ENCODE results near the gene UTP25. TPM values are rescaled to one million over a fixed set of nuclear protein-coding genes. Genes with fewer than 3 reads are reported as not detected.

The UTP25 gene
- total and polyA plus RNA-seq, 2 of the 4 experiments (the other 2 are of a cell fraction) = 7.1 to 17.4 TPM

GRCh38 chr1:209899948-209900347 lies 72.2 kb downstream of the UTP25 start:
- ATAC-seq (ENCODE audit: low read depth) (no peak), DNase-seq (no peak)
- Histone ChIP-seq H4K91ac (ENCODE audit: insufficient read depth, low read depth, low read length) (no peak overlapping the region), H3K56ac (ENCODE audit: extremely low read depth, insufficient read depth, low read length) (no peak overlapping the region), H3K14ac (replicated peaks; ENCODE audit: low read depth, low read length) (0 out of 2 replicates have a peak overlapping the region, but pooled peaks have one; percentile 19), H3K36me3 (ENCODE audit: control insufficient read depth, insufficient read depth, low read length) (no peaks in the 10 kb centered on the region), H4K8ac (ENCODE audit: low read depth in 2 of 2, low read length in 2 of 2) (peak overlapping the region in 1 of 2 experiments; percentile 10; a peak in 1 of 4 replicates), H3K27ac (ENCODE audit: insufficient read depth, low read length) (no peak overlapping the region), H2AFZ (replicated peaks; ENCODE audit: low read length, poor library complexity) (peak overlapping the region; percentile 44), H3K9me1 (ENCODE audit: insufficient read depth, low read length) (peaks cover 9% of the 10 kb centered on the region), H3K4me1 (ENCODE audit: control insufficient read depth, insufficient read depth, low read length) (peaks cover 3% of the 10 kb centered on the region), H3K4me2 (ENCODE audit: low read depth, low read length) (no peak overlapping the region), H3K18ac (ENCODE audit: low read depth, low read length) (no peak overlapping the region), H3K4me3 (ENCODE audit: insufficient read depth, low read depth, low read length) (no peak overlapping the region), H2AK5ac (ENCODE audit: low read depth, low read length) (no peak overlapping the region; the same call in 1 of the 2 replicates), H3K23ac (ENCODE audit: low read depth, low read length) (no peak overlapping the region), H2BK15ac (ENCODE audit: low read depth, low read length) (peak overlapping the region; percentile 52; the same call in 1 of the 3 replicates), H4K5ac (ENCODE audit: low read depth, low read length) (no peak overlapping the region), H3K9ac (ENCODE audit: low read depth, low read length) (no peak overlapping the region), H3K4ac (ENCODE audit: low read depth, low read length) (peak overlapping the region; percentile 40; the same call in 1 of the 2 replicates), H3K27me3 (ENCODE audit: control insufficient read depth, insufficient read depth, low read length) (no peaks in the 10 kb centered on the region), H2BK5ac (ENCODE audit: low read depth, low read length, poor library complexity, severe bottlenecking) (no peak overlapping the region), H3K79me1 (ENCODE audit: low read depth in 1 of 2, low read length in 2 of 2) (no peaks in the 10 kb centered on the region), H2BK20ac (ENCODE audit: low read depth, low read length) (peak overlapping the region; percentile 74), H2AK9ac (replicated peaks; ENCODE audit: low read depth, low read length, poor library complexity) (peak overlapping the region; percentile 30), H2BK120ac (ENCODE audit: low read depth, low read length) (peak overlapping the region; percentile 55; the same call in 1 of the 2 replicates), H4K20me1 (ENCODE audit: insufficient read depth, low read length) (no peaks in the 10 kb centered on the region), H3K9me3 (ENCODE audit: control insufficient read depth, insufficient read depth, low read length) (no peaks in the 10 kb centered on the region)
- dilution Hi-C loops (cut with HindIII; ENCODE audit: low sequenced_read_pairs, unreplicated experiment) = no loop called here
- WGBS, 2 experiments (ENCODE audit: extremely low coverage in 2 of 2, insufficient read length in 1 of 2) = 40% methylated on average over 1 of the region's 3 CpGs; no CpG with 5 or more reads in 1 of the 2 experiments
- intact Hi-C loops (cut with micrococcal nuclease) = no loop called here
- ChIA-PET CTCF (interaction anchor here (0.9 kb wide), 1 partner anchor 25 kb away, joined by 3 read pairs; no protein-coding TSS in a partner anchor), POLR2A (ENCODE audit: unreplicated experiment) (no interaction called here)
- BruUV-seq (replicated peaks) = no TSS peak
- TF ChIP-seq MAFK (IDR thresholded peaks at IDR 0.05; ENCODE audit: low read depth, low read length) (no peak), CTCF (conservative IDR thresholded peaks at IDR 0.05; ENCODE audit: low read depth, low read length) (0 out of 2 replicates have a peak, but pooled peaks have one; percentile 13), BHLHE40 (IDR thresholded peaks at IDR 0.05; ENCODE audit: low read depth, low read length) (no peak), USF2 (IDR thresholded peaks at IDR 0.05; ENCODE audit: low read depth, low read length) (no peak)
- in situ Hi-C loops (cut with MboI; ENCODE audit: low sequenced_read_pairs) = no loop called here
